K562 (cell line): ENCODE data around the gene CEP120. TPM values are rescaled to one million over a fixed set of nuclear protein-coding genes. Genes with fewer than 3 reads are reported as not detected.

ENCODE experiments used
- CCAR2 ChIP-seq: fragments of 200-400 bp; formaldehyde crosslinking; IDR thresholded peaks from 2 replicates; pipeline ENCODE4 v1.6.1; 2017; ENCODE audit warnings: mild to moderate bottlenecking, low read depth, low read length
- CEBPZ ChIP-seq: fragments of 150-350 bp; IDR thresholded peaks from 2 replicates; pipeline ENCODE4 v1.6.1; 2014; ENCODE audit warnings: low read depth, mild to moderate bottlenecking, low read length, borderline replicate concordance
- HMGXB4 ChIP-seq: sonication (generic); formaldehyde crosslinking; IDR thresholded peaks from 2 replicates; pipeline ENCODE4 v1.8.1; 2023; ENCODE audit warnings: mild to moderate bottlenecking, missing genetic modification reagents
- POLR3A ChIP-seq: IDR thresholded peaks from 2 replicates; pipeline ENCODE4 v1.6.1; 2011; ENCODE audit warnings: borderline replicate concordance, mild to moderate bottlenecking, moderate library complexity; ENCODE audit not compliant: insufficient read length, insufficient read depth; ENCODE audit errors: extremely low read depth
- ZBTB34 ChIP-seq: fragments of 250-450 bp; sonication (Bioruptor Pico); IDR thresholded peaks from 2 replicates; pipeline ENCODE4 v1.8.0; 2021; ENCODE audit warnings: mild to moderate bottlenecking, moderate library complexity
- ZFX ChIP-seq: sonication (generic); formaldehyde crosslinking; IDR thresholded peaks from 2 replicates; pipeline ENCODE4 v1.8.0; 2022; ENCODE audit warnings: mild to moderate bottlenecking, missing genetic modification reagents, moderate library complexity
- polyA plus RNA-seq, 8 experiments: library from polyadenylated mRNA; depleted of rRNA in 4 of 8; stranded (reverse) in 5 of 8; unstranded in 3 of 8; fragments of >200 nt; fragmentation: Nextera tagmentation in 2 of 8; fragmentation: Illumina TruSeq in 1 of 8; extraction: Ambion mirVana in 2 of 8; extraction: Trizol in 1 of 8; gene quantifications; 2 replicates each; pipeline versions ENCODE4 v1.2.1 to v1.2.3, GENCODE V29; 2011 to 2014; ENCODE audit warnings: inconsistent platforms in 1 of 8, missing spikeins in 1 of 8
- total RNA-seq, 7 experiments: library from RNA; depleted of rRNA in 6 of 7; stranded (reverse); fragments of >200 nt in 6 of 7; fragmentation: Illumina TruSeq in 2 of 7; extraction: Trizol in 2 of 7; gene quantifications; 2 replicates each; pipeline versions ENCODE4 v1.2.1 to v1.2.3, GENCODE V29; 2011 to 2021; ENCODE audit warnings: low replicate concordance in 1 of 7

The CEP120 gene
- total and polyA plus RNA-seq, 9 of the 15 experiments (the other 6 are each of a cell fraction or from before 2014, with no cell fraction given): 3.3 to 24.9 (median 14.4) TPM

- TF ChIP-seq ZBTB34 (CRISPR knock-in tag) (no peak), CEBPZ (no peak), ZFX (no peak), POLR3A (no peak), CCAR2 (no peak), HMGXB4 (CRISPR knock-in tag) (0 out of 2 replicates have a peak, but pooled peaks have one; percentile 9)
These were observed 548 bp downstream of the CEP120 start (continued) for GRCh38 chr5:123422433-123423277.
